Endodermal cell (in vitro differentiated cells): ENCODE measurements around the gene BRF1. TPM values are rescaled to one million over a fixed set of nuclear protein-coding genes. Genes with fewer than 3 reads are reported as not detected.

ENCODE experiments used
- DNase-seq: peaks from one replicate; pipeline ENCODE4 v3.0.0-alpha.2; 2017
- H3K27ac ChIP-seq: 2 replicates; pipeline ENCODE4 v1.5.1; 2013; ENCODE audit warnings: mild to moderate bottlenecking, low read depth, low read length, moderate library complexity
- H3K27me3 ChIP-seq: 2 replicates; pipeline ENCODE4 v1.6.1; 2013; ENCODE audit warnings: mild to moderate bottlenecking, low read length, moderate library complexity; ENCODE audit not compliant: insufficient read depth, control insufficient read depth, poor library complexity, severe bottlenecking
- H3K36me3 ChIP-seq: 2 replicates; pipeline ENCODE4 v1.7.0; 2013; ENCODE audit warnings: mild to moderate bottlenecking, low read length, moderate library complexity; ENCODE audit not compliant: control insufficient read depth, insufficient read depth
- H3K4me1 ChIP-seq: one replicate; pipeline ENCODE4 v1.7.0; 2013; ENCODE audit warnings: low read length; ENCODE audit not compliant: control insufficient read depth, insufficient read depth
- H3K4me3 ChIP-seq: 2 replicates; pipeline ENCODE4 v1.5.1; 2013; ENCODE audit warnings: mild to moderate bottlenecking, low read length, moderate library complexity
- H3K9ac ChIP-seq: 2 replicates; pipeline ENCODE4 v1.6.1; 2013; ENCODE audit warnings: mild to moderate bottlenecking, low read length, moderate library complexity; ENCODE audit not compliant: poor library complexity, severe bottlenecking; ENCODE audit errors: extremely low read depth
- H3K9me3 ChIP-seq: 2 replicates; pipeline ENCODE4 v1.6.1; 2013; ENCODE audit warnings: mild to moderate bottlenecking, low read length, moderate library complexity; ENCODE audit not compliant: control insufficient read depth
- H3K27ac Mint-ChIP-seq: 2 replicates; pipeline ENCODE4 v1.8.0; 2020; ENCODE audit warnings: mixed read lengths
- H3K27me3 Mint-ChIP-seq: 2 replicates; pipeline ENCODE4 v1.8.0; 2021; ENCODE audit warnings: mild to moderate bottlenecking, mixed read lengths; ENCODE audit not compliant: insufficient read depth
- H3K36me3 Mint-ChIP-seq: 2 replicates; pipeline ENCODE4 v1.8.0; 2020; ENCODE audit warnings: low read depth, mixed read lengths
- H3K4me1 Mint-ChIP-seq: 2 replicates; pipeline ENCODE4 v1.8.0; 2020; ENCODE audit warnings: mixed read lengths
- H3K4me3 Mint-ChIP-seq: 2 replicates; pipeline ENCODE4 v1.8.0; 2020; ENCODE audit warnings: mild to moderate bottlenecking, moderate library complexity, mixed read lengths
- H3K9me3 Mint-ChIP-seq: 2 replicates; pipeline ENCODE4 v1.8.0; 2020; ENCODE audit warnings: mild to moderate bottlenecking, mixed read lengths
- CTCF ChIP-seq: fragments of 200-600 bp; sonication (generic); conservative IDR thresholded peaks from 2 replicates; pipeline ENCODE4 v1.5.0; 2021; ENCODE audit warnings: antibody characterized with exemption, mild to moderate bottlenecking
- WGBS, 2 experiments: methylation state at CpG; one replicate each; pipeline versions ENCODE4 v1.1.5 to v1.1.7; 2013; ENCODE audit warnings: missing lambda C conversion rate in 2 of 2, mixed read lengths in 1 of 2; ENCODE audit not compliant: insufficient coverage in 1 of 2, insufficient read length in 1 of 2; 5-methylcytosine and 5-hydroxymethylcytosine counted together
- total RNA-seq, 2 donors: library from RNA; stranded (reverse); fragmentation: NEBNext Ultra II Directional in 1 of 2; extraction: Animal tissue kit (Norgen Biotek cat#: 25700) in 1 of 2; gene quantifications; 2 replicates in 1 of 2; 3 replicates in 1 of 2; pipeline ENCODE4 v1.2.1, GENCODE V29; 2021

BRF1 gene
- total RNA-seq, 2 donors from 2014 or later = 37.0 to 44.5 TPM

- WGBS, 2 experiments = 92 to 94% methylated on average over 7 to 16 of the region's 16 CpGs
These were observed 100.2 kb downstream of the BRF1 start for GRCh38 chr14:105200641-105201040.

GRCh38 chr14:105200074-105200473 lies 100.7 kb downstream of the BRF1 start:
- Mint-ChIP-seq H3K36me3 (no peaks in the 10 kb centered on the region), H3K9me3 (no peaks in the 10 kb centered on the region), H3K27me3 (peaks cover 12% of the 10 kb centered on the region), H3K4me3 (no peak overlapping the region), H3K4me1 (peaks cover 7% of the 10 kb centered on the region), H3K27ac (no peak overlapping the region)
- TF ChIP-seq CTCF = peak; percentile 48
- 87 to 92% methylated on average over 8 to 10 of the region's 10 CpGs for WGBS, 2 experiments
- H3K27me3 ChIP-seq = no peaks in the 10 kb centered on the region
- no peaks in the 10 kb centered on the region for H3K36me3 ChIP-seq
- H3K9ac ChIP-seq = no peak overlapping the region
- peaks cover 10% of the 10 kb centered on the region for H3K4me1 ChIP-seq
- H3K9me3 ChIP-seq = no peaks in the 10 kb centered on the region
- no peak for DNase-seq
- no peak overlapping the region for H3K4me3 ChIP-seq
- no peak overlapping the region for H3K27ac ChIP-seq

More at GRCh38 chr14:105200641-105201040, 100.2 kb downstream of the BRF1 start:
- peaks cover 9% of the 10 kb centered on the region for H3K4me1 ChIP-seq
- Mint-ChIP-seq H3K36me3 (no peaks in the 10 kb centered on the region), H3K27me3 (peaks cover 11% of the 10 kb centered on the region), H3K4me3 (no peak overlapping the region), H3K4me1 (peaks cover 3% of the 10 kb centered on the region), H3K27ac (no peak overlapping the region), H3K9me3 (no peaks in the 10 kb centered on the region)
- TF ChIP-seq CTCF = no peak
- DNase-seq = no peak
- no peak overlapping the region for H3K4me3 ChIP-seq
- no peak overlapping the region for H3K9ac ChIP-seq
- no peaks in the 10 kb centered on the region for H3K9me3 ChIP-seq
- H3K27me3 ChIP-seq = no peaks in the 10 kb centered on the region
- no peak overlapping the region for H3K27ac ChIP-seq
- H3K36me3 ChIP-seq = no peaks in the 10 kb centered on the region

GRCh38 chr14:105199093-105199492 lies 101.7 kb downstream of the BRF1 start:
- Histone ChIP-seq H3K4me1 (peaks cover 10% of the 10 kb centered on the region), H3K27me3 (no peaks in the 10 kb centered on the region), H3K27ac (no peak overlapping the region), H3K36me3 (no peaks in the 10 kb centered on the region), H3K9ac (no peak overlapping the region), H3K9me3 (no peaks in the 10 kb centered on the region), H3K4me3 (no peak overlapping the region)
- H3K4me1 Mint-ChIP-seq = peaks cover 7% of the 10 kb centered on the region
- no peak for TF ChIP-seq CTCF
- no peaks in the 10 kb centered on the region for H3K36me3 Mint-ChIP-seq
- no peak for DNase-seq
- H3K27ac Mint-ChIP-seq = no peak overlapping the region
- H3K9me3 Mint-ChIP-seq = no peaks in the 10 kb centered on the region
- peaks cover 19% of the 10 kb centered on the region for H3K27me3 Mint-ChIP-seq
- WGBS, 2 experiments = 87 to 90% methylated on average over 14 to 18 of the region's 18 CpGs
- H3K4me3 Mint-ChIP-seq = no peak overlapping the region
